ENCODE measurements around the gene IRF2BPL.

- TF ChIP-seq, protein P1, sequence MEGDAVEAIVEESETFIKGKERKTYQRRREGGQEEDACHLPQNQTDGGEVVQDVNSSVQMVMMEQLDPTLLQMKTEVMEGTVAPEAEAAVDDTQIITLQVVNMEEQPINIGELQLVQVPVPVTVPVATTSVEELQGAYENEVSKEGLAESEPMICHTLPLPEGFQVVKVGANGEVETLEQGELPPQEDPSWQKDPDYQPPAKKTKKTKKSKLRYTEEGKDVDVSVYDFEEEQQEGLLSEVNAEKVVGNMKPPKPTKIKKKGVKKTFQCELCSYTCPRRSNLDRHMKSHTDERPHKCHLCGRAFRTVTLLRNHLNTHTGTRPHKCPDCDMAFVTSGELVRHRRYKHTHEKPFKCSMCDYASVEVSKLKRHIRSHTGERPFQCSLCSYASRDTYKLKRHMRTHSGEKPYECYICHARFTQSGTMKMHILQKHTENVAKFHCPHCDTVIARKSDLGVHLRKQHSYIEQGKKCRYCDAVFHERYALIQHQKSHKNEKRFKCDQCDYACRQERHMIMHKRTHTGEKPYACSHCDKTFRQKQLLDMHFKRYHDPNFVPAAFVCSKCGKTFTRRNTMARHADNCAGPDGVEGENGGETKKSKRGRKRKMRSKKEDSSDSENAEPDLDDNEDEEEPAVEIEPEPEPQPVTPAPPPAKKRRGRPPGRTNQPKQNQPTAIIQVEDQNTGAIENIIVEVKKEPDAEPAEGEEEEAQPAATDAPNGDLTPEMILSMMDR (conservative IDR thresholded peaks at IDR 0.05), result no peak
- TF ChIP-seq ZFX (IDR thresholded peaks at IDR 0.05), result no peak
These were observed 52.1 kb downstream of the IRF2BPL start for GRCh38 chr14:76976240-76977005.

Data from C4-2B (cell line).